Tibial artery (tissue), 4 donors: ENCODE data around the gene EFNA1.

Experiments
- DNase-seq, 2 donors: peaks; one replicate each; pipeline ENCODE4 v3.0.0-alpha.2; 2019
- H3K27ac ChIP-seq, 2 donors: fragments of 200-600 bp; sonication (generic) in 1 of 2; 1 replicate in 1 of 2; 2 replicates in 1 of 2; pipeline ENCODE4 v1.5.1; 2018 to 2019; ENCODE audit warnings: mild to moderate bottlenecking in 1 of 2
- H3K27me3 ChIP-seq, 2 donors: fragments of 200-600 bp; sonication (generic) in 1 of 2; one replicate each; pipeline versions ENCODE4 v1.5.1 to v1.6.0; 2016 to 2019
- H3K36me3 ChIP-seq, 3 donors: fragments of 200-600 bp; sonication (generic) in 2 of 3; one replicate each; pipeline ENCODE4 v1.5.1; 2016 to 2019; ENCODE audit warnings: mild to moderate bottlenecking in 2 of 3
- H3K4me1 ChIP-seq, 4 donors: fragments of 200-600 bp; sonication (generic) in 2 of 4; 1 replicate in 3 of 4; 2 replicates in 1 of 4; pipeline ENCODE4 v1.5.1; 2016 to 2019
- H3K4me3 ChIP-seq, 2 donors: fragments of 200-600 bp; sonication (generic) in 1 of 2; 1 replicate in 1 of 2; 2 replicates in 1 of 2; pipeline ENCODE4 v1.5.1; 2018 to 2019; ENCODE audit warnings: mild to moderate bottlenecking in 2 of 2
- H3K9me3 ChIP-seq, 3 donors: fragments of 200-600 bp; sonication (generic) in 1 of 3; one replicate each; pipeline ENCODE4 v1.5.1; 2016 to 2019
- CTCF ChIP-seq, 2 experiments: fragments of 200-600 bp in 1 of 2; fragments of 450-650 bp in 1 of 2; IDR thresholded peaks; one replicate each; pipeline ENCODE4 v1.5.1; 2017 to 2019; ENCODE audit warnings: antibody characterized with exemption in 2 of 2, mild to moderate bottlenecking in 1 of 2, moderate library complexity in 1 of 2
- intact Hi-C: fragments of 100-400 bp; cut with DNase I; formaldehyde crosslinking; loops from one replicate; pipeline ENCODE4 v1.15.0; 2023; ENCODE audit warnings: low total_unique reads

The EFNA1 gene

DNA sequence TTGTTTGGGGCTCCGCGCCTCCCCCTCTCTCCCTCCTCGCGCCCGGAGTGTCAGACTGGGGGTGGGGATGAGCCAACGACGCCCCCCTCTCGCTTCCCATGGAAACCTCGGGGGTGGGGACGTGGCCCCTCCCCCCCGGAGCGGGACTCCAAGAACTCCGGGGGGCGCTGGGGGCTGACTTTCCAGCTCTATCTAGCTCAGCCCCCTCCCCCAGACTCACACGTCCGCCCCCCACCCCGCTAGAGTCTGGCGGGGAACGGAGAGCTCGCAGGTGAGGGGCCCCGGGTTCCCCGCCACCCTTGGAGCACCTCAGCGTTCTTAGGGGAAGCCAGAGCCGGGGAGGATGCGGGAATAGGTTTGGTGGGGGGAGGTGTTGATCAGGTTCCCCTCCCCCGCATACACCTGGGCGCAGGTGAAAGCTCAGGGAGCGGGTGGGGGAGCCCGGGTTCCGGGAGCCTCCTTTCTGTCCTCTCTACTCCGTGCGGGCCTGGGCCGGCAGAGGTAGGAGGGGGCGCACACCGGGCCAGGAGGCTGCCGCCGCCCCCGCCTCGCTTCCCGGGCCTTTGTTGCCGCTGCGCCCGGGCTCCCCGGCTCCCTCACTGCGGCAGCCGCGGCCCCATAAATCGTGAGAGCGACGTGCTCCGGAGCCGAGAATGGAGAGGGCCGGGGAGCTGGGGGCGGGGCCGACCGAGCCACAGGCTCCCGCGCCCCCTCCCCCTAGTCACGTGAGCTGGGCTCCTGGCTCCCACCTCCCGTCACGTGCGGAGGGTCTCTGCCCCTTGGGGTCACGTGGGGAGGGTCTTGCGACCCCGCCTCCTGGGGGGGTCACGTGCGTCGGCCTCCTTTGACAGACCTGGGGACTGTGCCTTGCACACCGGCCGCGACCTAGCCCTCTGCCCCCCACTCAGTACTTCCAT is 47.1 kb upstream of the EFNA1 start:
- Histone ChIP-seq H3K27ac (no peak overlapping the region), H3K36me3 (no peaks in the 10 kb centered on the region), H3K27me3 (peaks cover 9 to 57% of the 10 kb centered on the region in 2 donors), H3K4me3 (peak overlapping the region in 1 of 2 donors; percentile 56), H3K9me3 (no peaks in the 10 kb centered on the region), H3K4me1 (peaks cover 0 to 74% (median 51%) of the 10 kb centered on the region in 4 donors)
- DNase-seq, result no peak
- no peak for TF ChIP-seq CTCF (IDR thresholded peaks at IDR 0.05)
- intact Hi-C loops, result no loop called here

DNA sequence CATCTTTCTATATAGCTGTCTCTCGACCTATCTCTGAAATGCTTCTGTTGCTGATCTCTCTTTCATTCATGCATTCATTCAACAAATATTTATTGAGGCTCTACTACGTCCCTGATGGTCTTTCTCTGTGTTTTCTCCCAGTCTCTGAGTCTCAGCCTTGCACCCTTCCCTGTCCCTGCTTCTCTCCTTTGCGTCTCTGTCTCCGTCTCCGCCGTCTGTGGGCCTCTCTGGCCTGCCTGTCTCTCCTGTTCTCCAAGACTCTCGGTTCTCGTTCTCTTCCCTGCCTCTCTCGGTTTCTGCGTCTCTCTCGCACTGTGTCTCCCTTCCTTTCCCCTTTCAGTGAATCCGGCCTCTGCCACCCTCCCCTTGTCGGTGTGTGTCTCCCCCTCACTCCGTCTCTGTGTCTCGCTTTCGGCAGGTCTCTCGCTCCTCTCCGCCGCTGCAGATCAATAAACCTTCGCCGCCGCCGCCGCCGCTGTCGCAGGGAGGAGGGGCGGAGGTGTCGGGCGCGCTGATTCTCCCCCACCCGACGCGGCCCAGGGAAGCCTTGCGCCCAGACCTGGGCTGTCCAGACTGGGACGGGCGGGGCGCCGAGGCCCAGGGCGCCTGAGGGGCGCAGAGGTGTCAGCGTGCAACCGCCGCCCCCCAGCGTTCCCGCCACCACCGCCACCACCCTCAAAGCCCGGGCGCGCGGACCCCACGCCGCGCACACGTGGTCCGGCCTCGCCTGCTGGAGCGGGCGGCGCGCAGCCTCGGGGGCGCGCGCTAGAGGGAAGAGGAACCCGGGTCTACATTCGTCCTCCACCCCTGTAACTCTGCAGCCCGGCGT is 46.0 kb upstream of the EFNA1 start:
- Histone ChIP-seq H3K4me1 (peaks cover 0 to 84% (median 58%) of the 10 kb centered on the region in 4 donors), H3K27ac (no peak overlapping the region), H3K9me3 (no peaks in the 10 kb centered on the region), H3K27me3 (peaks cover 9 to 57% of the 10 kb centered on the region in 2 donors), H3K36me3 (no peaks in the 10 kb centered on the region), H3K4me3 (no peak overlapping the region)
- intact Hi-C loops, result no loop called here
- no peak for DNase-seq
- TF ChIP-seq CTCF (IDR thresholded peaks at IDR 0.05), result no peak

GRCh38 chr1:155082301-155083051 is 45.2 kb upstream of the EFNA1 start:
- H3K4me1 ChIP-seq, result peaks cover 0 to 81% (median 58%) of the 10 kb centered on the region in 4 donors
- intact Hi-C loops, result no loop called here
- DNase-seq, result no peak

GRCh38 chr1:155083052-155083541 is 44.6 kb upstream of the EFNA1 start:
- no peak overlapping the region for H3K27ac ChIP-seq
- H3K9me3 ChIP-seq, result no peaks in the 10 kb centered on the region
- intact Hi-C loops, result no loop called here
- no peak for DNase-seq
- no peak for TF ChIP-seq CTCF (IDR thresholded peaks at IDR 0.05)
- no peak overlapping the region for H3K4me3 ChIP-seq
- H3K27me3 ChIP-seq, result peaks cover 9 to 57% of the 10 kb centered on the region in 2 donors
- peaks cover 0 to 79% (median 58%) of the 10 kb centered on the region in 4 donors for H3K4me1 ChIP-seq
- H3K36me3 ChIP-seq, result no peaks in the 10 kb centered on the region

More at GRCh38 chr1:155082301-155083051, 45.2 kb upstream of the EFNA1 start:
- TF ChIP-seq CTCF (IDR thresholded peaks at IDR 0.05), result no peak
- Histone ChIP-seq H3K36me3 (no peaks in the 10 kb centered on the region), H3K27ac (no peak overlapping the region), H3K27me3 (peaks cover 9 to 57% of the 10 kb centered on the region in 2 donors), H3K4me3 (no peak overlapping the region), H3K9me3 (no peaks in the 10 kb centered on the region)
